Gastroesophageal sphincter (tissue), 4 donors: Measurements from ENCODE around the gene GCN1. TPM values are rescaled to one million over a fixed set of nuclear protein-coding genes. Genes with fewer than 3 reads are reported as not detected.
"Not testable (repeated sequence)": the region's sequence is repeated elsewhere in the genome, so short reads cannot be mapped to it uniquely, and the experiment has no call there.

Experiments used
- ATAC-seq: fragments of 150-250 bp; one replicate; pipeline ENCODE4 v1.9.1; 2016; ENCODE audit warnings: mild to moderate bottlenecking, moderate library complexity
- H3K27ac ChIP-seq, 4 donors: fragments of 200-600 bp; sonication (generic) in 3 of 4; 1 replicate in 3 of 4; 2 replicates in 1 of 4; pipeline ENCODE4 v1.5.1; 2016 to 2019
- H3K27me3 ChIP-seq: fragments of 200-600 bp; sonication (generic); one replicate; pipeline ENCODE4 v1.5.1; 2019
- H3K36me3 ChIP-seq, 2 donors: fragments of 200-600 bp; sonication (generic); one replicate each; pipeline ENCODE4 v1.5.1; 2019; ENCODE audit warnings: control low read depth in 1 of 2
- H3K4me1 ChIP-seq, 3 donors: fragments of 200-600 bp; sonication (generic); 1 replicate in 2 of 3; 2 replicates in 1 of 3; pipeline ENCODE4 v1.5.1; 2016 to 2019; ENCODE audit warnings: control low read depth in 2 of 3
- H3K4me3 ChIP-seq, 2 donors: fragments of 200-600 bp; sonication (generic); one replicate each; pipeline ENCODE4 v1.5.1; 2019; ENCODE audit warnings: mild to moderate bottlenecking in 1 of 2, moderate library complexity in 1 of 2
- H3K9me3 ChIP-seq, 3 donors: fragments of 200-600 bp; sonication (generic); one replicate each; pipeline ENCODE4 v1.5.1; 2017 to 2019; ENCODE audit warnings: control low read depth in 2 of 3
- EP300 ChIP-seq: sonication (generic); formaldehyde crosslinking; IDR thresholded peaks from one replicate; pipeline ENCODE4 v1.6.1; 2017; ENCODE audit warnings: antibody characterized with exemption, mild to moderate bottlenecking
- POLR2A ChIP-seq, 2 donors: fragments of 450-650 bp; IDR thresholded peaks; one replicate each; pipeline ENCODE4 v1.6.1; 2017; ENCODE audit warnings: antibody characterized with exemption in 2 of 2, mild to moderate bottlenecking in 2 of 2, moderate library complexity in 1 of 2
- POLR2AphosphoS5 ChIP-seq: sonication (generic); formaldehyde crosslinking; IDR thresholded peaks from one replicate; pipeline ENCODE4 v1.6.1; 2017; ENCODE audit warnings: antibody characterized with exemption
- WGBS, 2 donors: methylation state at CpG; one replicate each; pipeline ENCODE4 v1.1.5; 2018; ENCODE audit warnings: low coverage in 1 of 2; 5-methylcytosine and 5-hydroxymethylcytosine counted together
- total RNA-seq, 4 donors: library from RNA; depleted of rRNA; stranded (reverse); fragments of >200 nt; gene quantifications; one replicate each; pipeline ENCODE4 v1.1.0, GENCODE V29; 2016
- TF ChIP-seq, protein P1 (sequence below), 4 experiments: fragments of 200-600 bp in 2 of 4; fragments of 450-650 bp in 2 of 4; sonication (generic) in 1 of 4; IDR thresholded peaks; one replicate each; pipeline ENCODE4 v1.5.1; 2017 to 2019; ENCODE audit warnings: antibody characterized with exemption in 4 of 4, mild to moderate bottlenecking in 2 of 4, moderate library complexity in 2 of 4

Gene GCN1
- total RNA-seq, 4 donors from 2014 or later, result 39.3 to 82.2 (median 56.0) TPM

DNA sequence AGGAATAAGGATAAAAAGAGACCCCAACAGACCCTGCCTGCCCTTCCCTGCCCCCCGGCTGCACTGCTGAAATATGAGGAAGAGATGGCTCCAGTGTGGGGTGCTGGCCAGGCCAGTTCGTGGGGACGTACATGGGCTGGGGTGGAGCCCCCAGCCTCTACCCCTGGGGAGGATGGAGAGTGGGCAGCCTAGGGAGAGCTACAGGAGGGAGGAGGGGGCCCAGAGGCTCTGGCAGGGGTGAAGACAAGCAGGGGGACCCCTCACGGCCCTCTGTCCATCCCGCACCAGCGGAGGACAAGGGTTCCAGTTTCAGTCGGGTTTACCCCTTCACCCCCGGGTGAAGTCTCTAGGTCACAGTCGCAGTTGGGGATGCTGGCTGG lies 17.4 kb upstream of the GCN1 start:
- peaks cover 0 to 89% of the 10 kb centered on the region in 2 donors for H3K36me3 ChIP-seq
- 55% methylated on average over 5 of the region's 9 CpGs; no CpG with 5 or more reads in 1 of the 2 donors for WGBS, 2 donors
- TF ChIP-seq POLR2AphosphoS5, result no peak
- TF ChIP-seq, protein P1, sequence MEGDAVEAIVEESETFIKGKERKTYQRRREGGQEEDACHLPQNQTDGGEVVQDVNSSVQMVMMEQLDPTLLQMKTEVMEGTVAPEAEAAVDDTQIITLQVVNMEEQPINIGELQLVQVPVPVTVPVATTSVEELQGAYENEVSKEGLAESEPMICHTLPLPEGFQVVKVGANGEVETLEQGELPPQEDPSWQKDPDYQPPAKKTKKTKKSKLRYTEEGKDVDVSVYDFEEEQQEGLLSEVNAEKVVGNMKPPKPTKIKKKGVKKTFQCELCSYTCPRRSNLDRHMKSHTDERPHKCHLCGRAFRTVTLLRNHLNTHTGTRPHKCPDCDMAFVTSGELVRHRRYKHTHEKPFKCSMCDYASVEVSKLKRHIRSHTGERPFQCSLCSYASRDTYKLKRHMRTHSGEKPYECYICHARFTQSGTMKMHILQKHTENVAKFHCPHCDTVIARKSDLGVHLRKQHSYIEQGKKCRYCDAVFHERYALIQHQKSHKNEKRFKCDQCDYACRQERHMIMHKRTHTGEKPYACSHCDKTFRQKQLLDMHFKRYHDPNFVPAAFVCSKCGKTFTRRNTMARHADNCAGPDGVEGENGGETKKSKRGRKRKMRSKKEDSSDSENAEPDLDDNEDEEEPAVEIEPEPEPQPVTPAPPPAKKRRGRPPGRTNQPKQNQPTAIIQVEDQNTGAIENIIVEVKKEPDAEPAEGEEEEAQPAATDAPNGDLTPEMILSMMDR (IDR thresholded peaks at IDR 0.05), result no peak
- ATAC-seq, result no peak
- no peaks in the 10 kb centered on the region for H3K4me1 ChIP-seq
- no peaks in the 10 kb centered on the region for H3K9me3 ChIP-seq
- no peaks in the 10 kb centered on the region for H3K27me3 ChIP-seq
- no peak overlapping the region for H3K4me3 ChIP-seq
- H3K27ac ChIP-seq, result no peak overlapping the region

DNA sequence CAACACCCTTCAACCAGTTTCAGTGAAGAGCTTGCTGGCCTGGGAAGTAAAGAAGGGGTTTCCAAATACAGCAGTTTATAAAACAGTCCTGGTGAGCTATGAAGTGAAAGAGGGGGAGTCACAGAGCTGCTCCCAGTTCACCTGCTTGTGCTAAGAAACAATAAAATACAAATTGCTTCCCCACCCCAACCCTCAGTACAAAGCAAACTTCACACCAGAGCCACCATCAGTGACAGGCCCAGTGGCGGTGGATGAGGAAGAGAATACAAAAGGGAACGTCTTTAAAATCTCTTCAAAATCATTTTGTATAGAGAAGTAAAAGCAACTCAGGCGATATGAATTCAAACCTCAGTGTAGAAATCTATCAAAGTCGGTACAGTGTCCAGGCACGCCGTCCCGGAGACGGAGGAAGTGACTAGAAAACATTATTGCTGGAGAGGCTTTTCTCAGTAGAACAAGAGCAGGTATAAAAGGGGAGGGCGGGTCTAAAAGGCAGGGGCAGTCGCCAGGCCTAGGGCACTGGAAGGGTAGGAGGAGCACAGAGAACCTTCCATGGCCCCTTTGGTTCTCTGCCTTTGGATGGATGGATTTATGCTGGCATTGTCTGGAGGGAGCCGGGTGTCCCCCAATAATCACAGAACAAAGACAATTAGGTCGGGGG lies 16.9 kb upstream of the GCN1 start:
- ATAC-seq, result no peak
- H3K36me3 ChIP-seq, result peaks cover 0 to 87% of the 10 kb centered on the region in 2 donors
- no peak overlapping the region for H3K27ac ChIP-seq
- H3K4me1 ChIP-seq, result no peaks in the 10 kb centered on the region
- no peak for TF ChIP-seq POLR2AphosphoS5
- no peak for TF ChIP-seq EP300
- no peaks in the 10 kb centered on the region for H3K27me3 ChIP-seq
- H3K4me3 ChIP-seq, result no peak overlapping the region
- H3K9me3 ChIP-seq, result no peaks in the 10 kb centered on the region
- 75 to 81% methylated on average over 2 to 10 of the region's 12 CpGs for WGBS, 2 donors

DNA sequence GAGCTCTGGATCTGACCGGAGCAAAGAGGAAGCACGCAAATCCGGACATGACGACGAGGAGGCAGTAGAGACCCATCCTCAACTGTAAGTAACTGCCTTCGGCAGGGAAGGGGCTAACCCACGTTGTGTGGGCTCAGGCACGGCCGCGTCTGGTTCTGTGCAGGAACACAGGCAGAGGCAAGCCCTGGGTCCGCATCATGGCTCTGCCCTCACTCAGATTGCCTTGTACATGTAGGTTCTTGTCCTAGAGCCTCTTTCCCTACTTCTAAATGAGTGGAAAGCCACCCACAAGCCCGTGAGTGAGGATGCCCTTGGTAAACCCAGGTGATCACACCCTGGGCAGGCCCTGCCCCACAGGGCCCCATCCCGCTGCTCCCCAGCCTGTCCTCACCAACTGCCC lies 15.3 kb upstream of the GCN1 start:
- Histone ChIP-seq H3K36me3 (peaks cover 0 to 74% of the 10 kb centered on the region in 2 donors), H3K9me3 (no peaks in the 10 kb centered on the region), H3K4me3 (no peak overlapping the region), H3K27ac (no peak overlapping the region), H3K4me1 (no peaks in the 10 kb centered on the region), H3K27me3 (no peaks in the 10 kb centered on the region)
- no peak for ATAC-seq
- WGBS, 2 donors, result 84 to 94% methylated on average over 5 to 6 of the region's 13 CpGs
- TF ChIP-seq POLR2AphosphoS5 (no peak), POLR2A (IDR thresholded peaks at IDR 0.05) (no peak), EP300 (no peak)
- TF ChIP-seq, protein P1 (IDR thresholded peaks at IDR 0.05), result no peak

GRCh38 chr12:120207227-120207626 lies 12.7 kb upstream of the GCN1 start:
- H3K27me3 ChIP-seq, result no peaks in the 10 kb centered on the region
- 89 to 96% methylated on average over 7 to 9 of the region's 13 CpGs for WGBS, 2 donors
- H3K4me3 ChIP-seq, result no peak overlapping the region
- H3K9me3 ChIP-seq, result no peaks in the 10 kb centered on the region
- no peak overlapping the region for H3K27ac ChIP-seq
- ATAC-seq, result no peak
- H3K36me3 ChIP-seq, result peaks cover 0 to 48% of the 10 kb centered on the region in 2 donors
- no peaks in the 10 kb centered on the region for H3K4me1 ChIP-seq
- TF ChIP-seq POLR2AphosphoS5 (no peak), EP300 (no peak), POLR2A (IDR thresholded peaks at IDR 0.05) (no peak)
- TF ChIP-seq, protein P1 (IDR thresholded peaks at IDR 0.05), result no peak

DNA sequence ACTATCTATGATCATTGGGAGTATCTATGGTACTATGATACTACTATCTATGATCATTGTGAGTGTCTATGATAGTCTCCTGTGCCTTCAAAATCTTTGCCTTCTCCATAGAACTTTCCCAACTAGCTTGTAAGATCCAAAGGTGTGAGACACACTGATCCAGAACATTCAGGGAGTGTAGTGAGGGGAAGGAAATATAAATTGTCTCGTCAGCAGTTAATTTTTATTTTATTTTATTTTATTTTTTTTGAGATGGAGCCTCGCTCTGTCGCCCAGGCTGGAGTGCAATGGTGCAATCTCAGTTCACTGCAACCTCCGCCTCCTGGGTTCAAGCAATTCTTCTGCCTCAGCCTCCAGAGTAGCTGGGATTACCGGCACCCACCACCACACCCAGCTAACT lies 12.3 kb upstream of the GCN1 start:
- H3K4me1 ChIP-seq, H3K4me3 ChIP-seq, H3K27me3 ChIP-seq, H3K27ac ChIP-seq, H3K9me3 ChIP-seq, ATAC-seq: not testable (repeated sequence)
- H3K36me3 ChIP-seq, result peaks cover 0 to 44% of the 10 kb centered on the region in 2 donors
- WGBS, 2 donors, result 92% methylated on average over 5 of the region's 5 CpGs; no CpG with 5 or more reads in 1 of the 2 donors

DNA sequence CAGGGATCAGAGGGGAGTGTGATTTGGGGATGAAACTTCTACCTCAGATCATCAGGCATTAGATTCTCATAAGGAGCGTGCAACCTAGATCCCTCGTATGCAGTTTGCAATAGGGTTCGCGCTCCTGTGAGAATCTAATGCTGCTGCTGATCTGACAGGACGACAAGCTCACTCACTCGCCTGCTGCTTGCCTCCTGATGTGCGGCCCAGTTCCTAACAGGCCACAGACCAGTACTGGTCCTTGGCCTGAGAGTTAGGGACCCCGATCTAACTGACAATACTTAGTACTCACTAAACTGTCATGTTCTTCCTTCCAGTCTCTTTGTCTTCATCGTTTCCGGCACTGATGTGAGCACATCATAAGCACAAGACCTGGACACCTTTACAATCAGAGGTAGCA lies 11.7 kb upstream of the GCN1 start:
- Histone ChIP-seq H3K36me3 (peaks cover 0 to 38% of the 10 kb centered on the region in 2 donors), H3K9me3 (no peaks in the 10 kb centered on the region), H3K27me3 (no peaks in the 10 kb centered on the region), H3K4me3 (no peak overlapping the region), H3K27ac (no peak overlapping the region), H3K4me1 (peaks cover 0 to 6% (median 0%) of the 10 kb centered on the region in 3 donors)
- WGBS, 2 donors, result 89 to 96% methylated on average over 4 to 10 of the region's 10 CpGs
- ATAC-seq, result no peak
- TF ChIP-seq, protein P1 (IDR thresholded peaks at IDR 0.05), result no peak
- no peak for TF ChIP-seq POLR2AphosphoS5
- TF ChIP-seq EP300, result no peak
- no peak for TF ChIP-seq POLR2A (IDR thresholded peaks at IDR 0.05)
